ENCODE data around the gene RDH13.
A peak's percentile ranks its signal among the peaks of the same experiment; 100 is the strongest.

- no peak for TF ChIP-seq POLR2AphosphoS5 (IDR thresholded peaks at IDR 0.05; ENCODE audit: low read depth)
- no peak for TF ChIP-seq CTCF (IDR thresholded peaks at IDR 0.05; ENCODE audit: insufficient read depth, low read length)
- TF ChIP-seq SPI1 (IDR thresholded peaks at IDR 0.05; ENCODE audit: borderline replicate concordance, low read depth): 0 out of 2 replicates have a peak, but pooled peaks have one; percentile 1
Observed at GRCh38 chr19:55088021-55088451, 25.1 kb upstream of the RDH13 start.

Measured in HL-60 (cell line).